Sigmoid colon (tissue), 7 donors: Measurements from ENCODE around the gene PTH1R. TPM values are rescaled to one million over a fixed set of nuclear protein-coding genes. Genes with fewer than 3 reads are reported as not detected.

Source experiments
- DNase-seq: peaks from one replicate; pipeline ENCODE4 v3.0.0-alpha.2; 2019
- H3K27ac ChIP-seq, 4 donors: fragments of 200-600 bp; sonication (generic); one replicate each; pipeline ENCODE4 v1.5.1; 2016 to 2019; ENCODE audit warnings: mild to moderate bottlenecking in 1 of 4
- H3K27me3 ChIP-seq, 3 donors: fragments of 200-600 bp; sonication (generic); one replicate each; pipeline ENCODE4 v1.5.1; 2019; ENCODE audit warnings: mild to moderate bottlenecking in 1 of 3
- H3K36me3 ChIP-seq, 4 donors: fragments of 200-600 bp; sonication (generic); one replicate each; pipeline ENCODE4 v1.5.1; 2016 to 2019
- H3K4me1 ChIP-seq, 4 donors: fragments of 200-600 bp; sonication (generic); one replicate each; pipeline ENCODE4 v1.5.1; 2017 to 2019
- H3K4me3 ChIP-seq, 4 donors: fragments of 200-600 bp; sonication (generic); one replicate each; pipeline ENCODE4 v1.5.1; 2017 to 2019; ENCODE audit warnings: mild to moderate bottlenecking in 2 of 4, moderate library complexity in 1 of 4
- H3K9me3 ChIP-seq, 4 donors: fragments of 200-600 bp in 3 of 4; sonication (generic) in 3 of 4; one replicate each; pipeline versions ENCODE4 v1.5.1 to v1.6.1; 2013 to 2019
- EP300 ChIP-seq, 4 donors: sonication (generic); formaldehyde crosslinking; IDR thresholded peaks; one replicate each; pipeline ENCODE4 v1.6.1; 2017; ENCODE audit warnings: antibody characterized with exemption in 4 of 4
- POLR2A ChIP-seq, 2 donors: fragments of 450-650 bp; IDR thresholded peaks; one replicate each; pipeline ENCODE4 v1.6.1; 2016; ENCODE audit warnings: antibody characterized with exemption in 2 of 2, mild to moderate bottlenecking in 2 of 2, moderate library complexity in 2 of 2
- POLR2AphosphoS5 ChIP-seq, 4 donors: sonication (generic); formaldehyde crosslinking; IDR thresholded peaks; one replicate each; pipeline ENCODE4 v1.6.1; 2017; ENCODE audit warnings: antibody characterized with exemption in 4 of 4
- WGBS, 2 donors: extraction: QIAGEN DNeasy Blood & Tissue Kit; methylation state at CpG; one replicate each; pipeline ENCODE4 v1.1.7; 2013; 5-methylcytosine and 5-hydroxymethylcytosine counted together
- intact Hi-C: fragments of 100-400 bp; cut with DNase I; formaldehyde crosslinking; loops from one replicate; pipeline ENCODE4 v1.15.1; 2023
- polyA plus RNA-seq, 3 donors: library from polyadenylated mRNA; stranded (reverse); fragments of 200-250 nt; gene quantifications; one replicate each; pipeline ENCODE4 v1.2.3, GENCODE V29; 2013
- total RNA-seq, 4 donors: library from RNA; depleted of rRNA; stranded (reverse); fragments of >200 nt; gene quantifications; one replicate each; pipeline ENCODE4 v1.1.0, GENCODE V29; 2016
- TF ChIP-seq, protein P1 (sequence below), 4 experiments: fragments of 450-650 bp in 3 of 4; fragments of 200-600 bp in 1 of 4; IDR thresholded peaks; one replicate each; pipeline ENCODE4 v1.5.1; 2016 to 2019; ENCODE audit warnings: antibody characterized with exemption in 4 of 4, mild to moderate bottlenecking in 3 of 4, moderate library complexity in 2 of 4
- donor health status: healthy with polysubstance abuse.
- donor health status: Bipolar disorder and iron deficiency.
- donor health status: healthy.

The PTH1R gene
- total and polyA plus RNA-seq, 7 donors, result 1.2 to 9.0 (median 4.6) TPM

DNA sequence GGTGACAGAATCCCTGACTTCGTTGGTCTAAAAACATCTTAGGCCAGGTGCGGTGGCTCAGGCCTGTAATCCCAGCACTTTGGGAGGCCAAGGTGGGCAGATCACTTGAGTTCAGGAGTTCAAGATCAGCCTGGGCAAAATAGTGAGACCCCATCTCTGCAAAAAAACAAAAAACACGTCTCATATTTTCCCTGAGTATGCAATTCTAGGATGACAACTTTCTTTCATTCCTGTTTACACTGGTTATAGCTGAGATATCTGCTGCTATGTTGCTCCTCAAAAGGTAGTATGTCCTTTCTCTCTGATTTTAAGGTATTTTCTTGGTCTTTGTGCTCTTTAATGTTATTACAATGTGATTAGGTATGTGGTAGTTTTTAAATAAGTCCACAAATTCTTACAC lies 39.3 kb downstream of the PTH1R start:
- no peak for DNase-seq
- 87 to 88% methylated on average over 3 of the region's 3 CpGs for WGBS, 2 donors
- intact Hi-C loops, result loop anchor here (10.0 kb wide), 1 partner anchor 408 kb away; no protein-coding TSS in a partner anchor
- no peaks in the 10 kb centered on the region for H3K9me3 ChIP-seq
- TF ChIP-seq, protein P1, sequence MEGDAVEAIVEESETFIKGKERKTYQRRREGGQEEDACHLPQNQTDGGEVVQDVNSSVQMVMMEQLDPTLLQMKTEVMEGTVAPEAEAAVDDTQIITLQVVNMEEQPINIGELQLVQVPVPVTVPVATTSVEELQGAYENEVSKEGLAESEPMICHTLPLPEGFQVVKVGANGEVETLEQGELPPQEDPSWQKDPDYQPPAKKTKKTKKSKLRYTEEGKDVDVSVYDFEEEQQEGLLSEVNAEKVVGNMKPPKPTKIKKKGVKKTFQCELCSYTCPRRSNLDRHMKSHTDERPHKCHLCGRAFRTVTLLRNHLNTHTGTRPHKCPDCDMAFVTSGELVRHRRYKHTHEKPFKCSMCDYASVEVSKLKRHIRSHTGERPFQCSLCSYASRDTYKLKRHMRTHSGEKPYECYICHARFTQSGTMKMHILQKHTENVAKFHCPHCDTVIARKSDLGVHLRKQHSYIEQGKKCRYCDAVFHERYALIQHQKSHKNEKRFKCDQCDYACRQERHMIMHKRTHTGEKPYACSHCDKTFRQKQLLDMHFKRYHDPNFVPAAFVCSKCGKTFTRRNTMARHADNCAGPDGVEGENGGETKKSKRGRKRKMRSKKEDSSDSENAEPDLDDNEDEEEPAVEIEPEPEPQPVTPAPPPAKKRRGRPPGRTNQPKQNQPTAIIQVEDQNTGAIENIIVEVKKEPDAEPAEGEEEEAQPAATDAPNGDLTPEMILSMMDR (IDR thresholded peaks at IDR 0.05), result no peak
- TF ChIP-seq EP300 (IDR thresholded peaks at IDR 0.05) (no peak), POLR2AphosphoS5 (IDR thresholded peaks at IDR 0.05) (no peak)
- H3K27ac ChIP-seq, result no peak overlapping the region
- H3K36me3 ChIP-seq, result peaks cover 8 to 56% (median 36%) of the 10 kb centered on the region in 4 donors
- no peaks in the 10 kb centered on the region for H3K27me3 ChIP-seq
- H3K4me3 ChIP-seq, result no peak overlapping the region
- H3K4me1 ChIP-seq, result peaks cover 0 to 12% (median 10%) of the 10 kb centered on the region in 4 donors

DNA sequence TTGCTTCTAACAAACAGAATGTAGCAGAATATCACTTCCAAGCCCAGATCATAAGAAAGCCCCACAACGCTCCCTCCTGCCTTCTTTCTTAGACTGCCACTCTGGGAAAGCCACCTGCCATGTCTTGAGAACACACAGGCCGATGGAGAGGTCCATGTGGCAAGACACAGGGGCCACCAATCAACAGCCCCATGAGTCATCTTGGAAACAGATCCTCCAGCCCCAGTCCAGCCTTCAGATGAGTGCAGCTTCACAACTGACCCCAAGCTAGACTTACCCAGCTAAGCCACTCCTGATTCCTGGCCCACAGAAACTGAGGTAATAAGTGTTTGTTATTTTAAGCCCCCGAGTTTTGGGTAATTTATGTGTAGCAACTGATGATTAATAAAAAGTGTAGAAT lies 39.7 kb downstream of the PTH1R start:
- Histone ChIP-seq H3K4me3 (no peak overlapping the region), H3K4me1 (peaks cover 0 to 12% (median 10%) of the 10 kb centered on the region in 4 donors), H3K9me3 (no peaks in the 10 kb centered on the region), H3K27ac (no peak overlapping the region), H3K27me3 (no peaks in the 10 kb centered on the region), H3K36me3 (peaks cover 13 to 60% (median 41%) of the 10 kb centered on the region in 4 donors)
- TF ChIP-seq, protein P1 (IDR thresholded peaks at IDR 0.05), result no peak
- TF ChIP-seq POLR2AphosphoS5 (IDR thresholded peaks at IDR 0.05), result no peak
- no peak for TF ChIP-seq EP300 (IDR thresholded peaks at IDR 0.05)
- no peak for TF ChIP-seq POLR2A (IDR thresholded peaks at IDR 0.05)
- 97% methylated on average over 3 of the region's 3 CpGs for WGBS, 2 donors
- intact Hi-C loops, result loop anchor here (10.0 kb wide), 1 partner anchor 408 kb away; no protein-coding TSS in a partner anchor
- DNase-seq, result peak; percentile 24

DNA sequence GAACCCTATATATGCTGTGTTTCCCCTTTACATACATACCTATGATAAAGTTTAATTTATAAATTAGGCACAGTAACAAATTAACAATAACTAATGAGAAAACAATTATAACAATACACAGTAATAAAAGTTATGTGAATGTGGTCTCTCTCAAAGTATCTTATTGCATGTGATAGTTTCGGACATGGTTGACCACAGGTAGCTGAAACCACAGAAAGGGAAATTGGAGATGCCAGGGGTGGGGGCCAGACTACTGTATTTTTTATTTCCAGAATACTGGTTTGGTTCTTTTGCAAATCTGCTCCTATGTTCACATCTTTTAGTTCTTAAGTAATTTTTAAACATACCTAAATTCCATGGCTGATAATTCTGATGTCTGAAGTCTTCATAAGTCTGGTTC lies 40.7 kb downstream of the PTH1R start:
- DNase-seq, result no peak
- Histone ChIP-seq H3K4me3 (no peak overlapping the region), H3K9me3 (no peaks in the 10 kb centered on the region), H3K27me3 (no peaks in the 10 kb centered on the region), H3K36me3 (peaks cover 13 to 70% (median 45%) of the 10 kb centered on the region in 4 donors), H3K27ac (no peak overlapping the region), H3K4me1 (peaks cover 0 to 13% (median 10%) of the 10 kb centered on the region in 4 donors)
- 89 to 92% methylated on average over 1 of the region's 1 CpG for WGBS, 2 donors
- TF ChIP-seq EP300 (IDR thresholded peaks at IDR 0.05) (no peak), POLR2AphosphoS5 (IDR thresholded peaks at IDR 0.05) (no peak), POLR2A (IDR thresholded peaks at IDR 0.05) (no peak)
- TF ChIP-seq, protein P1 (IDR thresholded peaks at IDR 0.05), result no peak
- intact Hi-C loops, result loop anchor here (10.0 kb wide), 1 partner anchor 407 kb away; no protein-coding TSS in a partner anchor

- H3K27me3 ChIP-seq, result no peaks in the 10 kb centered on the region
- 94 to 97% methylated on average over 4 of the region's 4 CpGs for WGBS, 2 donors
- peaks cover 0 to 13% (median 9%) of the 10 kb centered on the region in 4 donors for H3K4me1 ChIP-seq
- no peak overlapping the region for H3K27ac ChIP-seq
- intact Hi-C loops, result loop anchor here (10.0 kb wide), 1 partner anchor 406 kb away; no protein-coding TSS in a partner anchor
- peaks cover 13 to 74% (median 47%) of the 10 kb centered on the region in 4 donors for H3K36me3 ChIP-seq
- TF ChIP-seq POLR2AphosphoS5 (IDR thresholded peaks at IDR 0.05) (no peak), EP300 (IDR thresholded peaks at IDR 0.05) (no peak), POLR2A (IDR thresholded peaks at IDR 0.05) (no peak)
- TF ChIP-seq, protein P1 (IDR thresholded peaks at IDR 0.05), result no peak
- DNase-seq, result peak; percentile 27
- H3K9me3 ChIP-seq, result no peaks in the 10 kb centered on the region
- no peak overlapping the region for H3K4me3 ChIP-seq
Measured at GRCh38 chr3:46918634-46919033, 41.1 kb downstream of the PTH1R start.

- 94 to 97% methylated on average over 4 of the region's 4 CpGs for WGBS, 2 donors
- Histone ChIP-seq H3K4me1 (peaks cover 0 to 25% (median 16%) of the 10 kb centered on the region in 4 donors), H3K4me3 (no peak overlapping the region), H3K9me3 (no peaks in the 10 kb centered on the region), H3K27me3 (no peaks in the 10 kb centered on the region), H3K36me3 (peaks cover 13 to 93% (median 62%) of the 10 kb centered on the region in 4 donors), H3K27ac (no peak overlapping the region)
- intact Hi-C loops, result no loop called here
- TF ChIP-seq POLR2A (IDR thresholded peaks at IDR 0.05), result no peak
- TF ChIP-seq EP300 (IDR thresholded peaks at IDR 0.05), result no peak
- no peak for TF ChIP-seq POLR2AphosphoS5 (IDR thresholded peaks at IDR 0.05)
- TF ChIP-seq, protein P1 (IDR thresholded peaks at IDR 0.05), result no peak
- DNase-seq, result no peak
Measured at GRCh38 chr3:46921041-46921440, 43.5 kb downstream of the PTH1R start.
